ENCODE measurements around the gene LEF1.

GRCh38 chr4:108068442-108068841 lies 100.3 kb downstream of the LEF1 start:
- TF ChIP-seq CTCF (IDR thresholded peaks at IDR 0.05) (no peak), POLR2A (IDR thresholded peaks at IDR 0.05) (no peak), POLR2AphosphoS5 (IDR thresholded peaks at IDR 0.05; ENCODE audit: insufficient read depth in 1 of 2, low read depth in 1 of 2) (no peak)
